Measurements from ENCODE around the gene FIGN. TPM values are rescaled to one million over a fixed set of nuclear protein-coding genes. Genes with fewer than 3 reads are reported as not detected.

Gene FIGN
- total RNA-seq, 1 experiment from 2014 or later: 14.6 TPM

DNA sequence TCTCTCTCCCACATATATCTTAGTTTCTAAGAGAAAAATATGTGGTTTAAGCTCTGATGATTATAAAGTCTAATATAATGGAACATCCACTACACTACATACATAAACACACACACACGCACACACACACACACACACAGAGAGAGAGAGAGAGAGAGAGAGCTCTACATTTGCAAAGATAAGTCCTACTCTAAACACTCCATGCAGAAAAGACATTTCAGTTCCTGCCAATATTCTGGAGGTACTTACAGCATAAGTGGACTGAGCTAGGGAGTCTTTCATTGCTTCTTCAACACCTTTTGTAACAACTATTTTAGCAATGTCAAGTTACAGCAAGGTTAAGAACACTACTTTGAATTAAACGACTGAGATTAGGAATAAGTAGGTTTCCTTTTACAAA is 80.1 kb downstream of the FIGN start:
- Histone ChIP-seq H3K56ac (ENCODE audit: insufficient read length, low read depth, low read length) (no peak overlapping the region), H2BK15ac (ENCODE audit: low read depth, low read length) (no peak overlapping the region), H4K20me1 (ENCODE audit: control insufficient read depth, insufficient read depth, insufficient read length) (no peaks in the 10 kb centered on the region), H3K23me2 (ENCODE audit: insufficient read length, low read depth, low read length, poor library complexity, severe bottlenecking) (no peaks in the 10 kb centered on the region), H2BK12ac (ENCODE audit: insufficient read length, low read depth, low read length) (no peak overlapping the region), H3K9ac (ENCODE audit: extremely low read depth, insufficient read length, low read length) (no peak overlapping the region), H3K27ac (ENCODE audit: insufficient read length, low read depth, low read length) (no peak overlapping the region), H3K9me3 (ENCODE audit: control insufficient read depth, low read depth, low read length) (no peaks in the 10 kb centered on the region), H3K79me1 (ENCODE audit: insufficient read depth, low read depth, low read length, poor library complexity, severe bottlenecking) (no peaks in the 10 kb centered on the region), H4K5ac (ENCODE audit: insufficient read length, low read depth, low read length) (no peak overlapping the region), H4K8ac (replicated peaks; ENCODE audit: insufficient read length, low read depth, low read length) (no peak overlapping the region), H3K23ac (ENCODE audit: insufficient read length, low read depth, low read length) (no peak overlapping the region), H3K4me2 (ENCODE audit: insufficient read depth, insufficient read length, low read length) (no peak overlapping the region), H2AFZ (ENCODE audit: low read length) (no peak overlapping the region), H2AK5ac (ENCODE audit: insufficient read length, low read length) (no peak overlapping the region), H3T11ph (ENCODE audit: low read length) (no peak overlapping the region), H3K27me3 (ENCODE audit: insufficient read depth, low read length) (no peaks in the 10 kb centered on the region), H3K18ac (ENCODE audit: insufficient read length, low read depth, low read length) (no peak overlapping the region), H3K79me2 (ENCODE audit: insufficient read depth, low read length) (no peaks in the 10 kb centered on the region), H2BK20ac (ENCODE audit: low read depth, low read length, poor library complexity, severe bottlenecking) (no peak overlapping the region), H4K91ac (ENCODE audit: insufficient read length, low read depth, low read length) (no peak overlapping the region), H3K4me1 (ENCODE audit: insufficient read depth, low read length) (peaks cover 6% of the 10 kb centered on the region; the same call in 1 of the 2 replicates), H3K14ac (ENCODE audit: insufficient read depth, low read length) (no peak overlapping the region), H3K4ac (ENCODE audit: low read depth, low read length) (no peak overlapping the region), H2BK120ac (ENCODE audit: low read depth, low read length, poor library complexity, severe bottlenecking) (no peak overlapping the region), H2BK5ac (ENCODE audit: insufficient read length, low read length) (no peak overlapping the region)
- no peaks in the 10 kb centered on the region for H3K27me3 Mint-ChIP-seq (ENCODE audit: low read depth)
- H3K4me3 Mint-ChIP-seq: no peak overlapping the region
- TF ChIP-seq, protein P1, sequence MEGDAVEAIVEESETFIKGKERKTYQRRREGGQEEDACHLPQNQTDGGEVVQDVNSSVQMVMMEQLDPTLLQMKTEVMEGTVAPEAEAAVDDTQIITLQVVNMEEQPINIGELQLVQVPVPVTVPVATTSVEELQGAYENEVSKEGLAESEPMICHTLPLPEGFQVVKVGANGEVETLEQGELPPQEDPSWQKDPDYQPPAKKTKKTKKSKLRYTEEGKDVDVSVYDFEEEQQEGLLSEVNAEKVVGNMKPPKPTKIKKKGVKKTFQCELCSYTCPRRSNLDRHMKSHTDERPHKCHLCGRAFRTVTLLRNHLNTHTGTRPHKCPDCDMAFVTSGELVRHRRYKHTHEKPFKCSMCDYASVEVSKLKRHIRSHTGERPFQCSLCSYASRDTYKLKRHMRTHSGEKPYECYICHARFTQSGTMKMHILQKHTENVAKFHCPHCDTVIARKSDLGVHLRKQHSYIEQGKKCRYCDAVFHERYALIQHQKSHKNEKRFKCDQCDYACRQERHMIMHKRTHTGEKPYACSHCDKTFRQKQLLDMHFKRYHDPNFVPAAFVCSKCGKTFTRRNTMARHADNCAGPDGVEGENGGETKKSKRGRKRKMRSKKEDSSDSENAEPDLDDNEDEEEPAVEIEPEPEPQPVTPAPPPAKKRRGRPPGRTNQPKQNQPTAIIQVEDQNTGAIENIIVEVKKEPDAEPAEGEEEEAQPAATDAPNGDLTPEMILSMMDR (conservative IDR thresholded peaks at IDR 0.05): no peak
- no peak for DNase-seq
- no peak overlapping the region for H3K27ac Mint-ChIP-seq
- no peaks in the 10 kb centered on the region for H3K36me3 Mint-ChIP-seq (ENCODE audit: insufficient read depth in 1 of 3, low read depth in 3 of 3)
- H3K9me3 Mint-ChIP-seq: no peaks in the 10 kb centered on the region
- WGBS (ENCODE audit: extremely low coverage, insufficient read length, low lambda C conversion rate): no CpG with 5 or more reads among the region's 2 CpGs
- peaks cover 30 to 31% of the 10 kb centered on the region in 2 experiments for H3K4me1 Mint-ChIP-seq

Data from H9 (cell line).